DOHH2 (cell line): ENCODE results near the gene METTL25.

ENCODE experiments used
- H3F3A ChIP-seq: fragments of 200-600 bp; sonication (generic), shearing (Covaris generic); 2 replicates; pipeline ENCODE4 v1.6.0; 2016; ENCODE audit warnings: antibody characterized with exemption, mild to moderate bottlenecking; ENCODE audit not compliant: control insufficient read depth, insufficient read depth
- H3K27ac ChIP-seq: fragments of 200-600 bp; sonication (generic); 2 replicates; pipeline ENCODE4 v1.5.1; 2014; ENCODE audit warnings: low read depth, mild to moderate bottlenecking, low read length, moderate library complexity
- H3K27me3 ChIP-seq: fragments of 200-600 bp; sonication (generic); 2 replicates; pipeline ENCODE4 v1.6.1; 2014; ENCODE audit warnings: mild to moderate bottlenecking, low read length, mixed read lengths; ENCODE audit not compliant: control insufficient read depth
- H3K36me3 ChIP-seq: fragments of 200-600 bp; sonication (generic); 2 replicates; pipeline ENCODE4 v1.6.1; 2014; ENCODE audit warnings: mild to moderate bottlenecking, low read length, moderate library complexity, mixed read lengths; ENCODE audit not compliant: control insufficient read depth
- H3K4me1 ChIP-seq: fragments of 200-600 bp; sonication (generic); 2 replicates; pipeline ENCODE4 v1.6.1; 2014; ENCODE audit warnings: mild to moderate bottlenecking, low read length, mixed read lengths; ENCODE audit not compliant: control insufficient read depth
- H3K4me2 ChIP-seq: fragments of 200-600 bp; sonication (generic); 2 replicates; pipeline ENCODE4 v1.6.0; 2014; ENCODE audit warnings: mild to moderate bottlenecking, low read length, moderate library complexity
- H3K4me3 ChIP-seq: fragments of 200-600 bp; sonication (generic); 2 replicates; pipeline ENCODE4 v1.5.1; 2014; ENCODE audit warnings: mild to moderate bottlenecking, low read length, mixed read lengths
- H3K79me2 ChIP-seq: fragments of 200-600 bp; sonication (generic); 2 replicates; pipeline ENCODE4 v1.6.1; 2014; ENCODE audit warnings: mild to moderate bottlenecking, low read length, mixed read lengths; ENCODE audit not compliant: control insufficient read depth
- H3K9me2 ChIP-seq: fragments of 200-600 bp; sonication (generic); replicated peaks from 2 replicates; pipeline ENCODE4 v1.6.1; 2014; ENCODE audit warnings: mild to moderate bottlenecking, low read length, mixed read lengths; ENCODE audit not compliant: control insufficient read depth
- H3K9me3 ChIP-seq: fragments of 200-600 bp; sonication (generic); 2 replicates; pipeline ENCODE4 v1.6.1; 2014; ENCODE audit warnings: antibody characterized with exemption, low read length, mixed read lengths; ENCODE audit not compliant: control insufficient read depth, insufficient read depth
- H4K20me1 ChIP-seq: fragments of 200-600 bp; sonication (generic); 2 replicates; pipeline ENCODE4 v1.6.0; 2014; ENCODE audit warnings: low read depth, mild to moderate bottlenecking, antibody characterized with exemption, low read length, moderate library complexity; ENCODE audit not compliant: control insufficient read depth, insufficient read depth
- CTCF ChIP-seq: fragments of 200-600 bp; sonication (generic); IDR thresholded peaks from one replicate; pipeline ENCODE4 v1.5.1; 2014; ENCODE audit warnings: antibody characterized with exemption, mild to moderate bottlenecking, low read depth, low read length; ENCODE audit not compliant: poor library complexity, severe bottlenecking
- EZH2phosphoT487 ChIP-seq: fragments of 200-600 bp; sonication (generic); IDR thresholded peaks from 2 replicates; pipeline ENCODE4 v1.6.1; 2017; ENCODE audit warnings: borderline replicate concordance, mild to moderate bottlenecking, antibody characterized with exemption, low read length, moderate library complexity, mixed read lengths

METTL25 gene

GRCh38 chr12:82456633-82457032 lies 98.3 kb downstream of the METTL25 start:
- H4K20me1 ChIP-seq: no peaks in the 10 kb centered on the region

GRCh38 chr12:82458101-82458500 lies 99.8 kb downstream of the METTL25 start:
- H4K20me1 ChIP-seq: no peaks in the 10 kb centered on the region
- no peak overlapping the region for H3K27ac ChIP-seq
- H3K4me1 ChIP-seq: no peaks in the 10 kb centered on the region
- H3F3A ChIP-seq: no peaks in the 10 kb centered on the region
- H3K79me2 ChIP-seq: no peaks in the 10 kb centered on the region
- H3K9me3 ChIP-seq: no peaks in the 10 kb centered on the region
- H3K27me3 ChIP-seq: no peaks in the 10 kb centered on the region
- H3K4me3 ChIP-seq: no peak overlapping the region
- H3K4me2 ChIP-seq: no peak overlapping the region
- H3K9me2 ChIP-seq: no peaks in the 10 kb centered on the region
- TF ChIP-seq EZH2phosphoT487: no peak
- TF ChIP-seq CTCF: no peak
- no peaks in the 10 kb centered on the region for H3K36me3 ChIP-seq

More at GRCh38 chr12:82456633-82457032, 98.3 kb downstream of the METTL25 start:
- Histone ChIP-seq H3K36me3 (no peaks in the 10 kb centered on the region), H3K79me2 (no peaks in the 10 kb centered on the region), H3K27me3 (no peaks in the 10 kb centered on the region), H3K4me3 (no peak overlapping the region), H3K4me1 (no peaks in the 10 kb centered on the region), H3K4me2 (no peak overlapping the region), H3K9me3 (no peaks in the 10 kb centered on the region), H3F3A (no peaks in the 10 kb centered on the region), H3K9me2 (no peaks in the 10 kb centered on the region), H3K27ac (no peak overlapping the region)
- TF ChIP-seq CTCF (no peak), EZH2phosphoT487 (no peak)

- Histone ChIP-seq H3F3A (no peaks in the 10 kb centered on the region), H3K4me2 (no peak overlapping the region), H3K27ac (no peak overlapping the region), H3K36me3 (no peaks in the 10 kb centered on the region), H3K4me1 (no peaks in the 10 kb centered on the region), H3K79me2 (no peaks in the 10 kb centered on the region), H3K9me2 (no peaks in the 10 kb centered on the region), H3K4me3 (no peak overlapping the region), H3K9me3 (no peaks in the 10 kb centered on the region), H3K27me3 (no peaks in the 10 kb centered on the region), H4K20me1 (no peaks in the 10 kb centered on the region)
- TF ChIP-seq CTCF: no peak
- no peak for TF ChIP-seq EZH2phosphoT487
These were observed 103.1 kb downstream of the METTL25 start for GRCh38 chr12:82461393-82461792.

GRCh38 chr12:82461836-82462235 lies 103.5 kb downstream of the METTL25 start:
- H3K9me3 ChIP-seq: no peaks in the 10 kb centered on the region
- H3K27me3 ChIP-seq: no peaks in the 10 kb centered on the region
- H3K4me3 ChIP-seq: no peak overlapping the region
- no peaks in the 10 kb centered on the region for H3K36me3 ChIP-seq
- no peak overlapping the region for H3K4me2 ChIP-seq
- H3K27ac ChIP-seq: no peak overlapping the region
- no peaks in the 10 kb centered on the region for H3K9me2 ChIP-seq
- TF ChIP-seq EZH2phosphoT487 (no peak), CTCF (no peak)
- H3K4me1 ChIP-seq: no peaks in the 10 kb centered on the region
- H3K79me2 ChIP-seq: no peaks in the 10 kb centered on the region
- no peaks in the 10 kb centered on the region for H4K20me1 ChIP-seq
- H3F3A ChIP-seq: no peaks in the 10 kb centered on the region
